ENCODE results near the gene HBM. TPM values are rescaled to one million over a fixed set of nuclear protein-coding genes. Genes with fewer than 3 reads are reported as not detected.
"Not testable (repeated sequence)": the region's sequence is repeated elsewhere in the genome, so short reads cannot be mapped to it uniquely, and the experiment has no call there.

HBM gene
- total and polyA plus RNA-seq, 8 donors: 2.8 to 12.6 (median 6.9) TPM; not detected in 2

DNA sequence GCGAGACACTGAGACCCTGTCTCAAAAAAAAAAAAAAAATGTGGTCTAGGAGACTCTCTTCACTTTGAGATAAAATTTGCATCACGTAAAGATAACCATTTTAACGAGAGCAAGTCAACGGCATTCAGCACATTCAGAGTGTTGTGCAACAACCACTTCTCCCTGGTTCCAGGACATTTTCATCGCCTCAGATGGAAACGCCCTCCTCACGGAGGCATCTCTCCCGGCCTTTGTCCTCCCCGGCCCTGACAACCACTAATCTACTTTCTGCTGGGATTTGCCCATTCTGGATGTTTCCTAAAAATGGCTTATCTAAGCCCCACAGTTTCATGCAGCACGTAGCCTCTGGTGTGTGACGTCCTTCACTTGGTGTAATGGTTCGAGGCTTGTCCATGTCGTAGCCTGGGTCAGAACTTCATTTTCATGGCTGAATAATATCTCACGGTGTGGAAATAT lies 21.0 kb upstream of the HBM start:
- ATAC-seq: no peak

DNA sequence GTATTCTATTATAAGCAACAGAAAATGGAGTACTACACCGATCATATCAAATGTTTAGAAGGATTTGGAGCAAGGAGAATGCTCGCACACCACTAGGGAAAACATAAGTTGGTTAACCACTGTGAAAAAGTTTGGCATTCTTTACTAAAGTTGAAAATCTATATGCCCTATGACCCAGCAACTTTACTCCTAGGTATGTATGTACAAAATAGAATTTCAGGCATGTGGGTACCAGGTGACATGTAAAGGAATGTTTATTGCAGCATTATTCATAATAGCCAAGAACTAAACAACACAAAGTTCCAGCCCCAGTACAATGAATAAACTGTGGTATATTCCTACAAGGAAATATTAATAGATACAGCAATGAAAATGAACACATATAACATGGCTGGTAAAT lies 19.1 kb upstream of the HBM start:
- intact Hi-C loops (cut with DNase I): no loop called here
- Histone ChIP-seq H3K27ac (no peak overlapping the region), H3K27me3 (peaks cover 0 to 29% of the 10 kb centered on the region in 2 donors), H3K9me3 (no peaks in the 10 kb centered on the region), H3K4me3 (no peak overlapping the region), H3K4me1 (no peaks in the 10 kb centered on the region), H3K36me3 (no peaks in the 10 kb centered on the region)
- DNase-seq (no peak), ATAC-seq (no peak)
- TF ChIP-seq, protein P1, sequence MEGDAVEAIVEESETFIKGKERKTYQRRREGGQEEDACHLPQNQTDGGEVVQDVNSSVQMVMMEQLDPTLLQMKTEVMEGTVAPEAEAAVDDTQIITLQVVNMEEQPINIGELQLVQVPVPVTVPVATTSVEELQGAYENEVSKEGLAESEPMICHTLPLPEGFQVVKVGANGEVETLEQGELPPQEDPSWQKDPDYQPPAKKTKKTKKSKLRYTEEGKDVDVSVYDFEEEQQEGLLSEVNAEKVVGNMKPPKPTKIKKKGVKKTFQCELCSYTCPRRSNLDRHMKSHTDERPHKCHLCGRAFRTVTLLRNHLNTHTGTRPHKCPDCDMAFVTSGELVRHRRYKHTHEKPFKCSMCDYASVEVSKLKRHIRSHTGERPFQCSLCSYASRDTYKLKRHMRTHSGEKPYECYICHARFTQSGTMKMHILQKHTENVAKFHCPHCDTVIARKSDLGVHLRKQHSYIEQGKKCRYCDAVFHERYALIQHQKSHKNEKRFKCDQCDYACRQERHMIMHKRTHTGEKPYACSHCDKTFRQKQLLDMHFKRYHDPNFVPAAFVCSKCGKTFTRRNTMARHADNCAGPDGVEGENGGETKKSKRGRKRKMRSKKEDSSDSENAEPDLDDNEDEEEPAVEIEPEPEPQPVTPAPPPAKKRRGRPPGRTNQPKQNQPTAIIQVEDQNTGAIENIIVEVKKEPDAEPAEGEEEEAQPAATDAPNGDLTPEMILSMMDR (IDR thresholded peaks at IDR 0.05): no peak

More for the DNA sequence above, 21.0 kb upstream of the HBM start:
- no peak for DNase-seq
- no peaks in the 10 kb centered on the region for H3K9me3 ChIP-seq
- no peaks in the 10 kb centered on the region for H3K4me1 ChIP-seq
- no peak overlapping the region for H3K27ac ChIP-seq
- peaks cover 0 to 17% of the 10 kb centered on the region in 2 donors for H3K27me3 ChIP-seq
- intact Hi-C loops (cut with DNase I): no loop called here
- H3K36me3 ChIP-seq: no peaks in the 10 kb centered on the region
- no peak overlapping the region for H3K4me3 ChIP-seq
- TF ChIP-seq, protein P1 (IDR thresholded peaks at IDR 0.05): no peak

DNA sequence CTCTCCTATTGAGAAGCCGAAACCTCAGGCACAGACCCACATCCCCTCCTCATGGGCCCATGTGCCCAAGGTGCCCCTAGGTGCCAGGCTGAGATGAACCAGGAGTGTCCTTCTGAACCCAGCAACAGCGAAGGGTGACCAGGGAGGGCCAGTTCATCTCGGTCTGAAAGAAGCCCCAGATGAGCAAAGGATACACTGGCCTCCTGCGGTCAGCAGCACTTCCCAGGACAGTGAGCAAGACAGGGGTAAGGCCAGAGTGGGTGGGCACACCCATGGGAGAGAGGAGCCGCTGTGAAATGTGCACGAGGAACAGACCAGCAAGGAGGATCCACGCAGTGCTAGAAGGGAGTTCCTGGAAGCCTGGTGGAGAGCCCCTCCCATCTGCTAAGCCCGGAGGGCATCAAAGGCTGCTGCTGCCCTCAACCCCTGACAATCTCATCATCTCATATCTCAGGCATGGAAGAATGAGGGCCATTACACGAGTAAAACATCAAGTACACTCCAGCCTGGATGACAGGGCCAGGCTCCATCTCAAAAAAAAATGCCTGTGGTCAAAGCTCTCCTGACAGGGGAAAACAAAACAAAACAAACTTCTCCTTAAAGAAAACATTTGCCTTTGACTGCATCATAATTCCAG lies 16.6 kb upstream of the HBM start:
- TF ChIP-seq, protein P1 (IDR thresholded peaks at IDR 0.05): no peak
- no peak overlapping the region for H3K4me3 ChIP-seq
- no peaks in the 10 kb centered on the region for H3K36me3 ChIP-seq
- H3K27me3 ChIP-seq: peaks cover 0 to 29% of the 10 kb centered on the region in 2 donors
- ATAC-seq (no peak), DNase-seq (no peak)
- no peak overlapping the region for H3K27ac ChIP-seq
- H3K4me1 ChIP-seq: no peaks in the 10 kb centered on the region
- no peaks in the 10 kb centered on the region for H3K9me3 ChIP-seq
- intact Hi-C loops (cut with DNase I): no loop called here

DNA sequence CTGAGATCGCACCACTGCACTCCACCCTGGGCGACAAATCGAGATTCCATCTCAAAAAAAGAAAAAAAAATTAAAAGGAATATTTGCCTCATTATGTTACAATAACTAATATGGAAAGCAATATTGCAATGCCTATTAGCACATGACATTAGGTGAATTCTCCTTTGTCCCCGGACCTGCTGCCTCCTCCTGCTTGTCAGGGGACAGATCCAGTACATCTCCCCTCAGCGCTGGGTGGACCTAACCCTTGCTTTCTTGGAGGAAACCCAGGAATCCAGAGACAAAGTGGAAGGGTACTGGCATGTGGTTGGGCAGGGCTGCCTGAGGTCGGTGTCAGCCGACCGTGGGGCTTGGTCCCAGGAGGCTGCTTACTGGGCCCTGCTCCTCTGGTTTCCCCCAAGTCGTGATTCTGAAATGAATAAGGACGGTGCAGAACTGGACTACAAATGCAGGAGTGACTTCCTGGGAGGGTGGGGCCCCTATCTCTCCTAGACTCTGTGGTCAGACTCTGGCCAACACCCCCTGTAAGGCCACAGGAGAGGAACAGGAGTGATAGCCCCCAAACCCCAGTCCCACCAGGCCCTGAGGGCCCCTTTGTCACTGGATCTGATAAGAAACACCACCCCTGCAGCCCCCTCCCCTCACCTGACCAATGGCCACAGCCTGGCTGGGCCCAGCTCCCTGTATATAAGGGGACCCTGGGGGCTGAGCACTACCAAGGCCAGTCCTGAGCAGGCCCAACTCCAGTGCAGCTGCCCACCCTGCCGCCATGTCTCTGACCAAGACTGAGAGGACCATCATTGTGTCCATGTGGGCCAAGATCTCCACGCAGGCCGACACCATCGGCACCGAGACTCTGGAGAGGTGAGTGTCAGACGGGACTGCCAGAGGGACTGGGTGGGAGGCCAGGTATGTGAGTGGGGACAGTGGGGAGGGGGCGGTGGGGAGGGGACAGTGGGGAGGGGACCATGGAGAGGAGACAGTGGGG lies 13.3 kb upstream of the HBM start, which contains the start of gene HBZ:
Gene HBZ (plus strand): TSS at position 504 of the 988 bp plus-strand sequence. CDS start 266 bp downstream, at position 770.
- DNase-seq (no peak), ATAC-seq (no peak)
- Histone ChIP-seq H3K4me3 (no peak within 1 kb of the TSS), H3K9me3 (no peaks in the 10 kb centered on the region), H3K36me3 (no peaks in the 10 kb centered on the region), H3K27me3 (peaks cover 11 to 57% of the 10 kb centered on the region in 2 donors), H3K4me1 (peaks cover 8 to 11% of the 10 kb centered on the region in 2 donors), H3K27ac (no peak within 1 kb of the TSS)
- TF ChIP-seq, protein P1 (IDR thresholded peaks at IDR 0.05): no peak
- intact Hi-C loops (cut with DNase I): no loop called here

DNA sequence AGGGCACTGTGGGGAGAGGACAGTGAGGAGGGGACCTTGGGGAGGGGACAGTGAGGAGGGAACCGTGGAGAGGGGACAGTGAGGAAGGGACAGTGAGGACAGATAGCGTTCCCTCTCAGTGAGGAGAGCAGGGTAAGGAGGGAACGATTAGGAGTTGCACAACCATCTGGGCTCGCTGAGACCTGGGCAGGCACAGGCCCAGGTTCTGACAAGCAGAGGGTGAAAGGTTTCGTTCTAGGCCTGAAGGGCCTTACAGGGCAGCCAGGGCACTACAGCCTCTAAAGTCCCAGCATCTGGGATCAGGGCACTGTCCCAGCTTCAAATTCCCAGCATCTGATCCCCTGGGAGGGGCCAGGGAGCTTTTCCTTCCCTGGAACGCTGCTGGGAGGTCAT lies 12.7 kb upstream of the HBM start:
- ATAC-seq: peak; percentile 39
- Histone ChIP-seq H3K4me1 (peaks cover 8 to 11% of the 10 kb centered on the region in 2 donors), H3K27me3 (peaks cover 11 to 64% of the 10 kb centered on the region in 2 donors)
- H3K9me3 ChIP-seq; H3K4me3 ChIP-seq; intact Hi-C loops (cut with DNase I); H3K27ac ChIP-seq; DNase-seq; H3K36me3 ChIP-seq: not testable (repeated sequence)

DNA sequence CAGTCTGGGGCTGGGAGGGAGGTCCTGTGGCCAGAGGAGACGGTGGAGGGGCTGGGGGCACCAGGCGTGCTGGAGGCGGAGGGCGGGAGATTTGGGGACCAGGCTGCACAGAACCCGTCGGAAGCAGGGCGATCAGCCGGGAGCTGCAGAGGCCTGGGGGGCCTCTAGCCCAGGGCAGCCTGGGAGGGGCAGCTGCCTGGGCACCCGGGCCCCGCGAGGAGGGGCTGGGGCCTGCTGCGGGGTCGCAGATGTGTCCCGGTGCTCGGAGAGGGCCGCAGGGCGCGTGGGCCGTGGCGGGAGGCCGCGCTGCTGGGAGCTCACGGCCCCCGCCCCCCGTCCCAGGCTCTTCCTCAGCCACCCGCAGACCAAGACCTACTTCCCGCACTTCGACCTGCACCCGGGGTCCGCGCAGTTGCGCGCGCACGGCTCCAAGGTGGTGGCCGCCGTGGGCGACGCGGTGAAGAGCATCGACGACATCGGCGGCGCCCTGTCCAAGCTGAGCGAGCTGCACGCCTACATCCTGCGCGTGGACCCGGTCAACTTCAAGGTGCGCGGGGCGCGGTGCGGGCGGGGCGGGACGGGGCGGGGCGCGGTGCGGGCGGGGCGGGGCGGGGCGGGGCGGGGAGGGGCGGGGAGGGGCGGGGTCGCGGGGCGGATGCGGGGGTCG lies 12.1 kb upstream of the HBM start:
- H3K9me3 ChIP-seq; H3K27ac ChIP-seq; H3K4me3 ChIP-seq; DNase-seq; H3K36me3 ChIP-seq; intact Hi-C loops (cut with DNase I): not testable (repeated sequence)
- ATAC-seq: peak; percentile 23
- H3K4me1 ChIP-seq: peaks cover 8 to 11% of the 10 kb centered on the region in 2 donors
- H3K27me3 ChIP-seq: peaks cover 11 to 67% of the 10 kb centered on the region in 2 donors
